HG03066 (cell line): ENCODE data around the gene MBNL2.

Experiments
- ATAC-seq: cut with Tn5 transposase; IDR thresholded peaks from one replicate; pipeline ENCODE4 v1.9.1; 2021; ENCODE audit warnings: low read depth; ENCODE audit not compliant: unreplicated experiment

MBNL2 gene, protein sequence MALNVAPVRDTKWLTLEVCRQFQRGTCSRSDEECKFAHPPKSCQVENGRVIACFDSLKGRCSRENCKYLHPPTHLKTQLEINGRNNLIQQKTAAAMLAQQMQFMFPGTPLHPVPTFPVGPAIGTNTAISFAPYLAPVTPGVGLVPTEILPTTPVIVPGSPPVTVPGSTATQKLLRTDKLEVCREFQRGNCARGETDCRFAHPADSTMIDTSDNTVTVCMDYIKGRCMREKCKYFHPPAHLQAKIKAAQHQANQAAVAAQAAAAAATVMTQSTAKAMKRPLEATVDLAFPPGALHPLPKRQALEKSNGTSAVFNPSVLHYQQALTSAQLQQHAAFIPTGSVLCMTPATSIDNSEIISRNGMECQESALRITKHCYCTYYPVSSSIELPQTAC

DNA sequence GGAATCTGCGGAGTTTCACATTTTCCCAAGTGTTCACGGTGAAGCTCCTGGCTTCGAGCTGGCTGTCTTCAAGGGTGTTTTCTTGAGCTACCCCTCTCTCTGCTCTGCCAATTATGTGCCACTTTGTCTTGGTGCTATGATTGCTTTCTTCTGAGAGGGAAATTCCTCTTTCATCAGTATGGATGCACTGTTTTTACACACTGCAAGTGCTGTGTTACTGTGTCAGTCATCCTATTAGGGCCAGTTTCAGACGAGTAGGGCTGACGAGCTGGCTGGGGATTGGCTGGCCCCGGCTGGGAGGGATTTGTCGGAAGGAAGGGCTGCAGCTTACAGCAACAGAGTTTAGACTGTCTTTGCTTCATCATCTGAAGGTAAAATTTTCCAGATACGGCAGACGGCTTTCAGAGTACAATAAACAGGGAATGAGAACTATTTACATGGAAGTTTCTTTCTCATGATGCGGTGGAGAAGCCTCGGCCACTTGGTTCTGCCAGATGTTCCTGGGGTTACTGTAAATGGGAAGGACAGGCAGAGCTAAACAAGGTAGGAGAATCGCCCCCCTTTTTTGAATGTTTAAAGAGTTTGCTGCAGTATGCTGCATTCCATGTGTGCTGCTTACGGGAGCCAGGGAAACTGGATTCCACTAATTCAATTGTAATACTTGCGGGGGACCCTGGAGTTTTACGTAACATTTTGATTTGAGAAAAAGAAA is at the start of gene MBNL2:
TSS of gene MBNL2 (plus strand) at position 345 of the 712 bp plus-strand sequence. CDS start 53,903 bp downstream, outside the sequence.
- peak; percentile 96 for ATAC-seq

DNA sequence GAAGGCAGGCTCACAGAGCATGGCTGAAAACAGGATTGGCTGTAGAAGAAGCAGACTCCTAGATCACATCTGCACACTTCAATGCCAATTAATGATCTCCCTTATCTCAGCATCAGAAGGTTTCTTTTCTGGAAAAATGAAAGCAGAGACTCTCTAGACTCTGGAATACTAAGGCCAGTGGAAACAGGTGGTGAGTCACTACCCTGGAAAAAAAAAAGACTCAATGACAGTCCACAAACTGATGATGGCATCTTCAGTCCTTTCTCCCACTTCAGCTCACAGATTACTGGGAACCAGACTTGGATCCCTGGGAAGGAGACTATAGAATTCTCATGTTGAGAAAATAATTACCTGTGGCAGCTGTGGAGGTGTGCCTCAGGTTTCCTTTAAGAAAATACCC is 47.5 kb upstream of the MBNL2 start:
- ATAC-seq, result no peak

DNA sequence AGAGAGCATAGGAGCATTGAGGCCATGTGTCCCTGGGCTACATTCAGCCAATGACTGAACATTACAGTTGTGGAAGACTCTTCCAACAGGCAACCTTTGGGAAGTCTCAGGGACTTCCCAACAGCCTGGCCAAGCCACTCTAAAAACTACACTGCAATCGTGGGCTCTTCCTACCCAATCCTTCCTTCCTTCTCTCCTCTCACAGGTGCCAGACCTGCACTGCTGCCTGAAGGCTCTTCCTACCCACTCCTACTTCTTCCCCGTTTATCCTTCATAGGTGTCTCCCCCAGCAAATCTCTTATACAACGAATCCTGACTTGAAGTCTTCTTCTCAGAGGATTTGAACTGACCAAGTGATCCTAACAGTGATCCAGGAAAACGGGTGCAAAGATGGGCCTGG is 47.1 kb upstream of the MBNL2 start:
- no peak for ATAC-seq

DNA sequence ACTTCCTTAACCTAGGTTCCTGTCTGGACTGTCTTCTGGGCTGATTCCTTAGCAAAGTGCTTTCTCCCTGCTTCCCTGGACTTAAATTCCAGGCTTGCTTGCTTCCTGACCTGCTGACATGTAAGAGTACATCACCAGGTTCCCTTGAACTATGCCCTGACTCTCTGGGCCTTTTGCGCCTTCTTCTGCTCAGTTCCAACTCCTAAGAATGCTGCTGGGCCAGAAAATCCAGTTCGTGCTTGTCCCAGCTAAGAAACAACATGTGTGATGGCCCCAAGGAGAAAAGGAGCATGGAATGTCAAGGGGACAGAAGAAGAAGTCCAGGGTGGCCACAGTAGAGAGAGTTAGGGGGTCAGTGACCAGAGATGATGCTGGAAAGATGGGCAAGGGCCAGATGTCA is 42.6 kb upstream of the MBNL2 start:
- no peak for ATAC-seq

DNA sequence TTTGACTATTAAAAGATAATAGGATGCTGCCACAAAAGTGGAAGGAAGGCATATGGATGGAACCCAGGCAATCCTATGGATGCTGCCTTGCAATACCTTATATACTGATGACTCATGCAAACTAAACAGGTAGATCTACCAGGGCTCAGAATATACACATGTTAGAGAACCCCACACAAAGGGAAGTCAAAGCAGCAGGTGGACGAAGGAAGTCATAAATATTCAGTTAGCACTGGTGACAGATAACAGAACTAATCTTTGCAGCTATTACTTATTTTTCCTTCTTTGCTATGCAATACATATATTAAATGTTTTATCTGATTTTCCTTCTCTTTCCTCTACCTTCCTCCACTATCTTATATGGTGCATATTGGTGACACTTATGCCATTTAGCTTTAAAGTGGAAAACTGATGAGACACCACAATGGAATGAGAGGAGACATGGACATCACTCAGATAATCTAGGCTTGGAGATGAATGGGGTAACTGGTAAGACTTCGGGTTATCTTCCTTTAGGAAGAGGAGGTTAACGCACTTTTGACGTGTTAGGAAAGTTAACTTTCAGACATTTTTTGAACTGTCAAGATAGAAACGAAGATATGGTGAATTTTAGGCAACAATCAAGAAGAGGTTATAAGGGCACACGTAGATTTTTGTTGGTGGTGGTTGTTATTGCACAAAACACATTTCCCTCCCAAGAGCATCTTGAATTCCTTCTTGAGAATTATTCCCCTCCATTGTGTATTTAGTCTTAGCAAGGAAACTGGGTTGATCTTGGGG is 39.8 kb upstream of the MBNL2 start:
- ATAC-seq, result no peak

DNA sequence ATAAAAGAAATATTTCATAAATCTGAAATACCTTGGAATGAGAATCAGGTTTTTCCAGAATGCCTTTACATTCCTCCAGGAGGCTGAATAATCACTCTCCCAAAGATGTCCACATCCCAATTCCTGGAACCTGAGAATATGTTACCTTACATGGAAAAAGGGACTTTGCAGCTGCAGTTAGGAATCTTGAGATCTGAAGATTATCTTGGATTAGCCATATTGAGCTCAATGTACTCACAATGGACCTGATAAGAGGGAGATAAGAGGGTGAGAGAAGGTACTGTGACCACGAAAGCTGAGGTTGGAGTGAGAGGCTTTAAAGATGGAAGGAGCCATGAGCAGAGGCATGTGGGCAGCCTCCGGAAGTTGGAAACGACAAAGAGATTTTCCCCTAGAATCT is 36.8 kb upstream of the MBNL2 start:
- ATAC-seq, result no peak

DNA sequence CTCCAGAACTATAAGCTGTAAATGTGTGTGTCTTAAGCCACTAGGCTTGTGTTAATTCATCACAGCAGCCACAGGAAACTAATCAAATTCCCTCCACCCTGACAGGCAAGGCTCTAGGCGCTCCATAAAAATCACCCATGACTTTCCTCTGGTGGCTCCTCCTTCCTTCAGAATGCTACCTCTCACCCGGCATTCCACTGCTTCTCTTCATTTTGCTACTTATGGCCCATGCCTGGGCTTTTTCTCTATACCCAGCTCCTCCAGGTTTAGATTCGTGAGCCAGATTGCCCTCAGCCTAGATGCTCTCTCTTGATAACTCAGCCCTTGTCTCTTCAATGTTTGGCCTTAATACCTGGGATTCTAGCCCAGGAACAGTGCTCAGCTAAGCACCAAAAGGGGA is 36.4 kb upstream of the MBNL2 start:
- ATAC-seq, result no peak

DNA sequence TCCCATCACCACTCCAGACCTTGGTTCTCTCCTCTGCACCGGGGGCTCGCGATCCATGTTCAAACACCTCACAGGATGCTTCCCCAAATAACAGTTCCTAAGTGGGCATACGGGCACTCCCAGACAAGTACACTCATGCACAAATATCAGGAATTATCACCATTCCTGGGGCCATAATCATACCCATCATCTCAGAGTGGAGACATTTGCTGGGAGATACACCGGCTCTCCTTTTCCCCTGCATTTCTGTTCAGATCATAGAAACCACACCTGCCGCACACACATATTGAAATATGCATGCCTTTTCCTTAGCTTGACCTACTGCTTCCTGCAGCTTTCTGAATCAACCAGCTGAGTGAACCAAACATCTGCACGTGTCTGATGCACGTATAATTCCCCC is 33.9 kb upstream of the MBNL2 start:
- no peak for ATAC-seq

DNA sequence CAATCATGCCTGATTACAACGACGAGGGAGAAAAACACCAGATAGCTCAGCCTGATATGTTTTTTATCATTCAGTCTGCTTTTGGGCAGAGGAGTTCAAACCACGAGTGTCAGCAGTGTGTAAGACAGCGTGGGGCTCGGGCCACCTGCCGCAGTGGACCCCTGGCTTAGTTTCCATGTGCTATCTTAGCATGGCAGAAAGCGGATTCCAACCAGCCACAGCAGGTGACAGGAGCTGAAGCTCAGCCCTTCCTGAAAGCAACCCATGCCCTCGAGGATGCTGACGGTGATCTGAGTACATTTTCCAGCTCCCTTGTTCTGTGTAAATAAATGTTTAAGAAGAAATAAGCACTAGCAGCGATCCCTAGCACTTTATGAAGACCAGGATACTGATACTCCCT is 32.2 kb upstream of the MBNL2 start:
- ATAC-seq, result no peak

DNA sequence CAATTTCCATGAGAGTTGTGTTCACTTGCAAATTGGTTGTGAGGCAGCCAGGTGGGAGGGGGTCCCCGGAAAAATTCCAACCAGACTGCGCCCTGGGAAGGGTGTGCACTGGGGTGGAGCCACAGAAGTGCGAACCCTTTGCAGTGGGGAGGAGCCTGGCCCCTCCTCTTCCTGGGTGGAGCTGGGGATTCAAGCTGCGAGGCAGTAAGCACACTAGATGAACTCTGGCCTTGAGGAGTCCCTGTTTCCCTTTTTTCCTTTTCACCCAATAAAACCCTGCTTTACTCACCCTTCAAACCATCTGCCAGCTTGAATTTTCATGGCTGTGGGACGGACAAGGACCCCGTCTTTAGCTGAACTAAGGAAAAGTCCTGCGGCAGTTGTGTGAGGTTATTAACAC is 31.0 kb upstream of the MBNL2 start:
- ATAC-seq, result no peak

DNA sequence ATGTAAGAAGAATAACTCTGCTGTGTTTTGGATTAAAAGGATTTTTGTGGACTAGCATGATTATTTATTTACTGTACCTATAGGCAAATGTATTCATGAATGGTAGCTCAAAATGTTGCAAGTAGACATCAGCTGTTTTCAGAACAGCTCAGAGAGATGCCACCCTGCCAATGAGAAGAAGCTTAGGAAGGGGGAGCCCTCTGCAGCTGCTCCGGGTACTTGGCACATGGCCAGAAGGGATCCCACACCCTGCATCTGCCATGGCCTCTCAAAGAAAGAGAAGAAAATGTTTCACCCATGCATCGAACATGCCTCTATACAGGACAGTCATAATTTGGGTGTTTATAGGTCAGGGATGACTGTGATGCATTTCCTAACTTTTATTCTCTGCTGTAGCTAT is 30.5 kb upstream of the MBNL2 start:
- no peak for ATAC-seq

DNA sequence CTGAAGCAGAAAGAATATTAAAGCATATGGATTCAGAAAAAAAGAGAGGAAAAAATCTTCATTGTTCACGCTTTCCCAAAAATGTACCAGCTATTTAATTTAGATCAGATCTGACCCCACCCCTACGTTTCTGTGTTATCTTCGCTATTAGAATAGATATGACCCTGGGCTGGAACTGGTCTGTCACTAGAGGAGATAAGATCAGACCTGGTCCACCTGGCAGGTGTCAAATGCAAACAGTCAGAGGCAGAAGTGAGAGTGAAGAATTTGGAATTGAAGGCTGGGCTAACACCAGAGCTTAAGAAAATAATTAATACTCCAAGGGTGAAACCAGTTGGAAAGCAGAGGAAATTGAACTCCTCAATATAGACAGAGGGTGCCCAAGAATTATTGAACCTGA is 30.0 kb upstream of the MBNL2 start:
- ATAC-seq, result no peak

DNA sequence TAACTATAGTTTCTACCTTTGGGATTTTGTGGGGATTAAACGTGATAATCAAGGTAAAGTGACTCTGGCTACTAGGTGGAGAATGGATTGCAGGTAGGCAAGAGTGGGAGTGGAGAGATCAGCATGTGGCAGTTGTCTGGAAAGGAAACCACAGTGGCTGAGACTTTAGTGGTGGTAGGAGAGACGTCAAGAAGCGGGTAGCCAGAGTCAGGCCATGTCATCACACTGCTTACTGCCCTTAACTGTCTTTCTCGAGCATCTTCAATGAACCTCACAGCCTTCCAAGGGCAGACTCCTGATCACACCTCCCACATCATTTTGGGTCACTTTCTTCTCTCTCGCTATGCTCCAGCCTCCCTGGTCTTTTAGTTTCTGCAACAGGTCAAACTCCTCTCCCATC is 28.6 kb upstream of the MBNL2 start:
- no peak for ATAC-seq

DNA sequence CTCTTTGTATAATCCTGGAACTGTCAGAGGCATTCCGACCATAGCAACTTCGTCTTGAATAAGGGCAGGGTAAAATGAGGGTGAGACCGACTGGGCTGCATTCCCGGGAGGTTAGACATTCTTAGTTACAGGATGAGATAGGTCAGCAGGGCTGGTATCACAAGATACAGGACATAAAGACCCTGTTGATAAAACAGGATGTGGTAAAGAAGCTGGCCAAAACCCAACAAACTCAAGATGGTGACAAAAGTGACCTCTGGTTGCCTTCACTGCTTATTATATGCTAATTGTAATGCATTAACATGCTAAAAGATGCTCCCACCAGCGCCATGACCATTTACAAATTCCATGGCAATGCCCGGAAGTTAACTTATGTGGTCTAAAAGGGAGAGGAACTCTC is 27.7 kb upstream of the MBNL2 start:
- no peak for ATAC-seq

DNA sequence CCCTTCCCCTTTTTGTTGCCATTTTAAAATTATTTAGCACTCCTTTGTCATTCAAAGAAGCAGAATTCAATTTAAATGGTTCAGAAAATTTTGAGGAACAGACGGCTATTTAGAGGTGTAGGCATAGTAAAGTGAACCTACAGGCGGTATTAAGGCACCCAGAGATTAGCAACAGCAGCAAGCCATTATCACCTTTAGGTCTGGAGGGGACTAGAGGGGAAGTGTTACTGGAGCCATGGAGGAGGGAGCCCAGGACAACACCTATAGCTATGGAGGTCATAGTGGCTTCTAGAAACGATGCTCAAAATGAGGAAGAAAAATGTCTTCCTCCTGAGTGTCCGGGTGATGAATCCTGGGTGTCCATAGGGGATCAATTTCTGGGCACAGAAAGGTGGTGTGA is 25.8 kb upstream of the MBNL2 start:
- ATAC-seq, result no peak

DNA sequence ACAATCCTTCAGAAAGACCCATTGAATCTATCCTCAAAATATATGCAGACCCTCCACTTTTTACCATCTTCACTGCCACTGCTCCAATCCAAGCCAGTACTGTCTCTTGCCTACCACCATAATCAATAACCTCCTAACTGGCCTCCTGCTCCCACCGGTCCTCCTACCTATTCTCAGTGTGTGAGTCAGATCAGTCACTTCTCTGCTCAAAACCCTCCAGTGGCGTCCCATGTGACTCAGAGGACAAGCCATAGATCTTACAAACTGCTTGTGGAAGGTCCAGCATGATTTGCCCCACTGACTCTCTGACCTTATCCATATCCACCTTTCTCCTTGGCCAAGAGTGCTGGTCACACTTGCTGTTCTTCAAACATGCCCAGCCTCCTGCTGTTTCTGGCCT is 23.4 kb upstream of the MBNL2 start:
- ATAC-seq, result no peak

DNA sequence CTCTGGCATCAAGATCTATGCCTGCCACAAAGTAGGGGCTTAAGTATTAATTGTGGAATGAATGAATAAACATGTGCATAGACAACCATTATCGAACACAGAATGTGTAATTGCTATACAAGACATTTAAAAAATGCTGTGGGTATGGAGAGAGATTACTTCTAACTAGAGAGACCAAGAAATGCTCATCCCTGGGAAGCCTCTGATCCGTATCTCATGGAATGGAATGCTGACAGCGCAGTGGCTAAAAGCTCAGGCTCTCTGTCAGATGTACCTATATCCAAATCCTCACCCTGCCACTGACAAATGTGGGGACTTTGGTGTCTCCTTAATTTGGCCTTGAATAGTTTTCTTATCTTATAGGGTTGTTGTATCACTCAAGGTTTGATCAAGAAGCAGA is 22.7 kb upstream of the MBNL2 start:
- ATAC-seq, result no peak

DNA sequence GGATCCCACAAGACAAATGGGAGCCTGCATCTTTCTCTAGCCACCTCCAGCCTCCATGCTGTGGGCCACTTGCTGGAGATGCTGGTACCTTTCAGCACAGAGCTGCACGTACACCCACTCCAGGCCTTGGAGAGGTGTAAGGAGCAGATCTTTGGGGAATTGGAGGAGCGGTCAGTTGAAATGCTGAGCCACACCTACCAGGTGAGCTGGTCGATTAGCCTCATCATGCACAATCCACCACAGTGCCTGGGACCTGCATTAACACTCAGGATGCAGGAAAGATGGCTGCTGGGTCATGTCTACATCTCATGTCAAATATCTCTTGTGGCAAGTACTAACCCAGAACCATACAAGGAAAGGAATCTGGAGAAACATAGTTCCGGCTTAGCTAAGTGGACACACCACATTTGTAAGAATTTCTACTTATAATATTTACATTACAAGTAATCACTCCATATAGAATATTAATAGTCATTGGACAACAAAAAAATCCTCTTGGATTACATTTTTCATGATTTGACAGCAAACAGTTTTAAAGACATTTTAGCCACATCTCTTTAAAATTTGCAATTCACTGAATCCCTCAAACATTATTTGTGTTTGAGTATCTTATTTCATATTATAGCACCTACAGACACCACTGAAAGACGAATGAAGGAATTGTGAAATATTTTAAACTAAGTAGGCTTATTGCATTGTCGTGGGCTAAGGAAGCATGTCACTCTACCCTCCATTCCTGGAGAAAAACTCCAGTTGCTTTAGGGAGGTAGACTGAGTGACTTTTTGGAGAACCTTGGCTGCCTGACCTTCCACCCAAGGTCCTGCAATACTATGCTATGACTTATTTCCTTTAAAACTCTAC is 21.8 kb upstream of the MBNL2 start:
- ATAC-seq, result no peak

DNA sequence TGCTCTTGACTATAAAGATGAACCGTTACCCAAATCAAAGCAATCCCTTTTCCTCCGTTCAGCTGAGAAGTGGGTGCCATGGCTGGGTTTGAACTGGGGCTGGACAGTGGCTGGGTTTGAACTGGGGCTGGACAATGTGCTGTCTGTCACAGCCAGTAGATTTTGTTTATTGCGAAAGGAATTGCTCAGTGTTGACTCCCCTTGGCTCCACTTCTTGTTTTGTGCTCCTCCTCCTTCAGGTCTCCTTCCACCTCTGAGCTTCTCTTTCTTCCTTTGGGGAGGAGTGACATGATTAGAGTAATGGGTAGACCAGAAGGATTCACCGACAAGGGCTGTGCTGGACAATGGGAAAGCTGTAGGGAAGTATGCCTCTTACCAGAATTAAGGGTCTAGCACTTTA is 19.4 kb upstream of the MBNL2 start:
- ATAC-seq, result no peak

DNA sequence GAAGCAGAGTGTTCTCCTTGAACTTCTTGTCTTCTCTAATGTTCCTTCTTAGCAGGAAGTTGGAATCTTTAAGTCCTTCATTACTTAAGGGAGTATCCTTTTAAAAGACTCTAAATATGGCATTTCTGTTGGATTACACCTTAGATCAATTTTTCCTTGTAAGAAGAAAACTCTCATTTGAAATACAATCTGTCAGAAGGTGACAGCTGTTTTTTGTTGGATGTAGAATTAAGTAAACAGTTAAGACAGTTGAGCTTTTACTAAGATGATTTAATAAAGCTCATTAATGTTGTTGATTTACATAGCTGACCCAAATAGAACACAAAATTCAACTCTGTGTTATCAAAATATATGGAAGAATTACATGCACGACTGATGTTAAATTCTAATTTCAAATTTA is 16.7 kb upstream of the MBNL2 start:
- ATAC-seq, result no peak

DNA sequence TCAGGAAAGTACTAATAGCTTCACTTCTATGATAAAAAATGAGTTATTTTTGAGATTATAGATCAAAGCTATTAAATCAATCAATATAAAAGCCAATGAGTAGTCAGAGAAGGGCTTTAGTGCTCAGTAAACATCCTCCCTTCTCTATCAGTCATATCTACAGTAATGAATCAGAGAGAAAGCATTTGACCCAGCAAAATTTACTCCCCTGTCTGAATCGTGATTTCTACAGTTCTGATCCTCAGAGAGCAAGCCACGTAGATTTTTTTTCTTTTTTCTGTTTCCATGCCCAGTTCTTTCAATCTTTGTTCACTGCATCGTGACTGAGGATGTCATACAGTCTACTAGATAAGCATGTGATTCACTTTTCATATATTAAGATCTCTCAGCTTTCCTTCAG is 16.2 kb upstream of the MBNL2 start:
- ATAC-seq, result no peak
